DOHH2 (cell line): ENCODE measurements around the gene ABCA3.

Experiments
- H3F3A ChIP-seq: fragments of 200-600 bp; sonication (generic), shearing (Covaris generic); 2 replicates; pipeline ENCODE4 v1.6.0; 2016; ENCODE audit warnings: antibody characterized with exemption, mild to moderate bottlenecking; ENCODE audit not compliant: control insufficient read depth, insufficient read depth
- H3K27ac ChIP-seq: fragments of 200-600 bp; sonication (generic); 2 replicates; pipeline ENCODE4 v1.5.1; 2014; ENCODE audit warnings: low read depth, mild to moderate bottlenecking, low read length, moderate library complexity
- H3K27me3 ChIP-seq: fragments of 200-600 bp; sonication (generic); 2 replicates; pipeline ENCODE4 v1.6.1; 2014; ENCODE audit warnings: mild to moderate bottlenecking, low read length, mixed read lengths; ENCODE audit not compliant: control insufficient read depth
- H3K36me3 ChIP-seq: fragments of 200-600 bp; sonication (generic); 2 replicates; pipeline ENCODE4 v1.6.1; 2014; ENCODE audit warnings: mild to moderate bottlenecking, low read length, moderate library complexity, mixed read lengths; ENCODE audit not compliant: control insufficient read depth
- H3K4me1 ChIP-seq: fragments of 200-600 bp; sonication (generic); 2 replicates; pipeline ENCODE4 v1.6.1; 2014; ENCODE audit warnings: mild to moderate bottlenecking, low read length, mixed read lengths; ENCODE audit not compliant: control insufficient read depth
- H3K4me2 ChIP-seq: fragments of 200-600 bp; sonication (generic); 2 replicates; pipeline ENCODE4 v1.6.0; 2014; ENCODE audit warnings: mild to moderate bottlenecking, low read length, moderate library complexity
- H3K4me3 ChIP-seq: fragments of 200-600 bp; sonication (generic); 2 replicates; pipeline ENCODE4 v1.5.1; 2014; ENCODE audit warnings: mild to moderate bottlenecking, low read length, mixed read lengths
- H3K79me2 ChIP-seq: fragments of 200-600 bp; sonication (generic); 2 replicates; pipeline ENCODE4 v1.6.1; 2014; ENCODE audit warnings: mild to moderate bottlenecking, low read length, mixed read lengths; ENCODE audit not compliant: control insufficient read depth
- H3K9me2 ChIP-seq: fragments of 200-600 bp; sonication (generic); replicated peaks from 2 replicates; pipeline ENCODE4 v1.6.1; 2014; ENCODE audit warnings: mild to moderate bottlenecking, low read length, mixed read lengths; ENCODE audit not compliant: control insufficient read depth
- H3K9me3 ChIP-seq: fragments of 200-600 bp; sonication (generic); 2 replicates; pipeline ENCODE4 v1.6.1; 2014; ENCODE audit warnings: antibody characterized with exemption, low read length, mixed read lengths; ENCODE audit not compliant: control insufficient read depth, insufficient read depth
- H4K20me1 ChIP-seq: fragments of 200-600 bp; sonication (generic); 2 replicates; pipeline ENCODE4 v1.6.0; 2014; ENCODE audit warnings: low read depth, mild to moderate bottlenecking, antibody characterized with exemption, low read length, moderate library complexity; ENCODE audit not compliant: control insufficient read depth, insufficient read depth
- EZH2phosphoT487 ChIP-seq: fragments of 200-600 bp; sonication (generic); IDR thresholded peaks from 2 replicates; pipeline ENCODE4 v1.6.1; 2017; ENCODE audit warnings: borderline replicate concordance, mild to moderate bottlenecking, antibody characterized with exemption, low read length, moderate library complexity, mixed read lengths
- TF ChIP-seq, protein P1 (sequence below): fragments of 200-600 bp; sonication (generic); IDR thresholded peaks from one replicate; pipeline ENCODE4 v1.5.1; 2014; ENCODE audit warnings: antibody characterized with exemption, mild to moderate bottlenecking, low read depth, low read length; ENCODE audit not compliant: poor library complexity, severe bottlenecking

Gene ABCA3

GRCh38 chr16:2324296-2324859 is 16.1 kb downstream of the ABCA3 start:
- no peaks in the 10 kb centered on the region for H4K20me1 ChIP-seq
- no peaks in the 10 kb centered on the region for H3K9me3 ChIP-seq
- H3K4me1 ChIP-seq: no peaks in the 10 kb centered on the region
- no peaks in the 10 kb centered on the region for H3F3A ChIP-seq
- no peaks in the 10 kb centered on the region for H3K79me2 ChIP-seq
- 0 out of 2 replicates have a peak, but pooled peaks cover 1% of the 10 kb centered on the region for H3K27me3 ChIP-seq
- no peak overlapping the region for H3K27ac ChIP-seq
- H3K4me3 ChIP-seq: no peak overlapping the region
- no peaks in the 10 kb centered on the region for H3K9me2 ChIP-seq
- no peaks in the 10 kb centered on the region for H3K36me3 ChIP-seq
- TF ChIP-seq, protein P1, sequence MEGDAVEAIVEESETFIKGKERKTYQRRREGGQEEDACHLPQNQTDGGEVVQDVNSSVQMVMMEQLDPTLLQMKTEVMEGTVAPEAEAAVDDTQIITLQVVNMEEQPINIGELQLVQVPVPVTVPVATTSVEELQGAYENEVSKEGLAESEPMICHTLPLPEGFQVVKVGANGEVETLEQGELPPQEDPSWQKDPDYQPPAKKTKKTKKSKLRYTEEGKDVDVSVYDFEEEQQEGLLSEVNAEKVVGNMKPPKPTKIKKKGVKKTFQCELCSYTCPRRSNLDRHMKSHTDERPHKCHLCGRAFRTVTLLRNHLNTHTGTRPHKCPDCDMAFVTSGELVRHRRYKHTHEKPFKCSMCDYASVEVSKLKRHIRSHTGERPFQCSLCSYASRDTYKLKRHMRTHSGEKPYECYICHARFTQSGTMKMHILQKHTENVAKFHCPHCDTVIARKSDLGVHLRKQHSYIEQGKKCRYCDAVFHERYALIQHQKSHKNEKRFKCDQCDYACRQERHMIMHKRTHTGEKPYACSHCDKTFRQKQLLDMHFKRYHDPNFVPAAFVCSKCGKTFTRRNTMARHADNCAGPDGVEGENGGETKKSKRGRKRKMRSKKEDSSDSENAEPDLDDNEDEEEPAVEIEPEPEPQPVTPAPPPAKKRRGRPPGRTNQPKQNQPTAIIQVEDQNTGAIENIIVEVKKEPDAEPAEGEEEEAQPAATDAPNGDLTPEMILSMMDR: no peak
- no peak for TF ChIP-seq EZH2phosphoT487
- H3K4me2 ChIP-seq: no peak overlapping the region

DNA sequence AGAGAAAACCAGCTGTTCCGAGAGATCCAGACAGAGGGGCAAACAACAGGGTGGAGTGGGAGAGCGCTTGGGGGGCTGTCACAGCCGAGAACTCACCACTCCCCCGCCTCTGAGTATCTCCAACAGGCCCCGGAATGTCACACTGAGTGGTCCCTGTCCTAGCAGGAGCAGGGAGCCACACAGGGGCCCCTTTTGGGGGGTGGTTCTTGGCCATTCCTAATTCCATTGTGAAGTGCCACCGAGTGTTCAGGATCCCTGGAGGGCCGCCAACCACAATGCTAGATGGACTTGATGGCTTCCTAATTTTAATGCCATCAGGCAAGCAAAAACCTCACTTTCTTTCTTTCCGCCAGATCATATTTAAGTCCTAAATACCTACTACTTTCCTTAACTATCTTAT is 16.8 kb downstream of the ABCA3 start:
- Histone ChIP-seq H3K9me3 (no peaks in the 10 kb centered on the region), H3K9me2 (no peaks in the 10 kb centered on the region), H3K4me1 (no peaks in the 10 kb centered on the region), H3K27me3 (no peaks in the 10 kb centered on the region), H3K36me3 (no peaks in the 10 kb centered on the region), H3K4me3 (no peak overlapping the region), H3K79me2 (no peaks in the 10 kb centered on the region), H3K27ac (no peak overlapping the region), H3K4me2 (no peak overlapping the region), H4K20me1 (no peaks in the 10 kb centered on the region), H3F3A (no peaks in the 10 kb centered on the region)
- TF ChIP-seq, protein P1: no peak
- TF ChIP-seq EZH2phosphoT487: no peak

DNA sequence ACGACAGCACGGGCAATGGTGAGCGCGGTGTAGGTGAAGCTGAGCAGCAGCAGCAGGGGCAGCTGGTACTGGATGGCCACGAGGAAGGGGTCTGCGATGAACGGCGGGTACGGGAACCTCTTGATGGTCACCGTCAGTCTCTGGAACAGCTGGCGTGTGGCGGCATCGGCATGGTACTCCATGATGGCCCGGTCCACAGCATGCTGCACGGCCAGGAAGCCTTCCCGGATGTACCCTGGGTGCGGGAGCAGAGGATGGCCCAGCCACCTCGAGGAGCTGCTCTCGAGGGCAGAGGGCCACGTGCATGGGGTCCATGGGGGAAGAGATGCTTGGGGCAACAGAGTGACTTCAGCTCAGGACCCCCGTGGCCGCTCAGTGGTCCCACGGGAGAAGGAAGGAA is 20.9 kb downstream of the ABCA3 start:
- Histone ChIP-seq H3K36me3 (no peaks in the 10 kb centered on the region), H4K20me1 (no peaks in the 10 kb centered on the region), H3K79me2 (no peaks in the 10 kb centered on the region), H3F3A (no peaks in the 10 kb centered on the region), H3K9me2 (no peaks in the 10 kb centered on the region), H3K27ac (no peak overlapping the region), H3K4me1 (no peaks in the 10 kb centered on the region), H3K27me3 (no peaks in the 10 kb centered on the region), H3K4me2 (no peak overlapping the region), H3K9me3 (no peaks in the 10 kb centered on the region), H3K4me3 (no peak overlapping the region)
- TF ChIP-seq EZH2phosphoT487: no peak
- TF ChIP-seq, protein P1: no peak
